ENCODE measurements around the gene SHE.

SHE gene

DNA sequence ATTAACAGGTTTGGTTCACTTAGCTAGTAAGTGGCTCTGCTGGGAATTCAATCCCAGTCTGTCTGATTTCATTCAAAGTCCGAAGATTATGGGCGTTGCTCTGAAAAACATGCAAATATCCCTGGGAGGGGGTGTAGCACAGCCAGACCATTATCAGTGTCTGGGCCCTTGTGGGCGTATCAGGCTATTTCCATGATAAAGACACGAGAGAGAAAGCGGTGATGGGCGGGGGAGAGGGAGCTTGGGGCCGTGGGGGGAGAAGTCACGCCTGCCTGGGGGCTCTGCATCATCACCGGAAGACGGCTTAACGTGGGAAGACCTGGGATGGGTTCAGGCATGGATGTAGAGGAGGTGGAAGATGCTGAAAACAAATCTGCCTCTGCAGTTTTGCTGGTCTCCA lies 71.3 kb downstream of the SHE start:
- no peaks in the 10 kb centered on the region for H3K79me2 ChIP-seq (ENCODE audit: insufficient read depth, low read length)
- ATAC-seq (ENCODE audit: insufficient read depth, low read depth) (no peak), DNase-seq (no peak)
- H3K4me2 ChIP-seq (ENCODE audit: insufficient read depth, low read length): no peak overlapping the region
- H3K9ac ChIP-seq (ENCODE audit: low read depth, low read length): no peak overlapping the region
- no peak overlapping the region for H3K27ac ChIP-seq (ENCODE audit: low read length)
- H4K20me1 ChIP-seq (ENCODE audit: insufficient read depth, low read length): no peaks in the 10 kb centered on the region
- no peaks in the 10 kb centered on the region for H3K27me3 ChIP-seq (ENCODE audit: insufficient read depth, low read length, poor library complexity)
- H3K4me3 ChIP-seq (ENCODE audit: low read depth in 1 of 2, low read length in 2 of 2): no peak overlapping the region
- TF ChIP-seq, protein P1, sequence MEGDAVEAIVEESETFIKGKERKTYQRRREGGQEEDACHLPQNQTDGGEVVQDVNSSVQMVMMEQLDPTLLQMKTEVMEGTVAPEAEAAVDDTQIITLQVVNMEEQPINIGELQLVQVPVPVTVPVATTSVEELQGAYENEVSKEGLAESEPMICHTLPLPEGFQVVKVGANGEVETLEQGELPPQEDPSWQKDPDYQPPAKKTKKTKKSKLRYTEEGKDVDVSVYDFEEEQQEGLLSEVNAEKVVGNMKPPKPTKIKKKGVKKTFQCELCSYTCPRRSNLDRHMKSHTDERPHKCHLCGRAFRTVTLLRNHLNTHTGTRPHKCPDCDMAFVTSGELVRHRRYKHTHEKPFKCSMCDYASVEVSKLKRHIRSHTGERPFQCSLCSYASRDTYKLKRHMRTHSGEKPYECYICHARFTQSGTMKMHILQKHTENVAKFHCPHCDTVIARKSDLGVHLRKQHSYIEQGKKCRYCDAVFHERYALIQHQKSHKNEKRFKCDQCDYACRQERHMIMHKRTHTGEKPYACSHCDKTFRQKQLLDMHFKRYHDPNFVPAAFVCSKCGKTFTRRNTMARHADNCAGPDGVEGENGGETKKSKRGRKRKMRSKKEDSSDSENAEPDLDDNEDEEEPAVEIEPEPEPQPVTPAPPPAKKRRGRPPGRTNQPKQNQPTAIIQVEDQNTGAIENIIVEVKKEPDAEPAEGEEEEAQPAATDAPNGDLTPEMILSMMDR (IDR thresholded peaks at IDR 0.05; ENCODE audit: borderline replicate concordance, extremely low read depth, low read length, poor library complexity, severe bottlenecking): no peak
- no peak for TF ChIP-seq EZH2 (IDR thresholded peaks at IDR 0.05; ENCODE audit: borderline replicate concordance, low read depth, low read length, severe bottlenecking)
- no peaks in the 10 kb centered on the region for H3K9me3 ChIP-seq (ENCODE audit: insufficient read depth, low read length, severe bottlenecking)
- H2AFZ ChIP-seq (ENCODE audit: low read depth, low read length): no peak overlapping the region
- no peaks in the 10 kb centered on the region for H3K4me1 ChIP-seq (ENCODE audit: insufficient read depth, low read length)
- no peaks in the 10 kb centered on the region for H3K36me3 ChIP-seq (ENCODE audit: insufficient read depth, low read length)

DNA sequence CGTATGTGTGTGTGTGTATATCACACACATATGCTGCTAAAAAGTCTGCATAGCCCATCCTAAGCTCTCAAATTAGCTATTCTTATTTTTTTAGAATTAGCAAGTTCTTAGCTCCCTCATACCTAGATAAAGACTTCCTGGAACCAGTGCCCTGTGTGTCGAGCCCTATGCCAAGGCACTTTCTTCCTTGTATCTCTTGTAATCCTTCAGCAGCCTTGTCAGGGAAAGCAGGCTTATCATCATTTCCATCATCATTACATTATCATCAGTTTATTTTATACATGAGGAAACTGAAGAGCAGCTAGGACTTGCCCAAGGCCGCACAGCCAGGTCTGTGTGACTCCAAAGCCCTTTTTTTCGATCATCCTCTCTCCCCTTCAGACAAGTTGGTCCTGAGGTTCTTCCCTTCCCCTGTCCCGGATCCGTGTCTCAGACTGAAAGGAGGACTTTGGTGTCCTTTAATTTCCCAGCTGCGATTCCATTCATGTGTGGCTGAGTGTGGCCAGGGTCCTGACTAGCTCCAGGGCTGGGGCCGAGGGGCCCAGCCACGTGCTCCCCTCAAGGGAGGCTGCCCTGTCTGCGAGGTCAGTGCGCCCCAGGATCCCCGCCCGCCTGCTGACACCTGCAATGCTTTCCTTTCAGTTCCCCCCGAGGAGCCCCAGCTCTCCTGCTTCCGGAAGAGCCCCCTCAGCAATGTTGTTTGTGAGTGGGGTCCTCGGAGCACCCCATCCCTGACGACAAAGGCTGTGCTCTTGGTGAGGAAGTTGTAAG lies 72.2 kb downstream of the SHE start:
- no peaks in the 10 kb centered on the region for H3K79me2 ChIP-seq (ENCODE audit: insufficient read depth, low read length)
- H3K27ac ChIP-seq (ENCODE audit: low read length): no peak overlapping the region
- no peak overlapping the region for H2AFZ ChIP-seq (ENCODE audit: low read depth, low read length)
- DNase-seq (no peak), ATAC-seq (ENCODE audit: insufficient read depth, low read depth) (no peak)
- H3K27me3 ChIP-seq (ENCODE audit: insufficient read depth, low read length, poor library complexity): no peaks in the 10 kb centered on the region
- no peaks in the 10 kb centered on the region for H4K20me1 ChIP-seq (ENCODE audit: insufficient read depth, low read length)
- H3K9ac ChIP-seq (ENCODE audit: low read depth, low read length): no peak overlapping the region
- H3K4me2 ChIP-seq (ENCODE audit: insufficient read depth, low read length): no peak overlapping the region
- H3K4me3 ChIP-seq (ENCODE audit: low read depth in 1 of 2, low read length in 2 of 2): no peak overlapping the region
- TF ChIP-seq, protein P1 (IDR thresholded peaks at IDR 0.05; ENCODE audit: borderline replicate concordance, extremely low read depth, low read length, poor library complexity, severe bottlenecking): no peak
- no peak for TF ChIP-seq EZH2 (IDR thresholded peaks at IDR 0.05; ENCODE audit: borderline replicate concordance, low read depth, low read length, severe bottlenecking)
- no peaks in the 10 kb centered on the region for H3K36me3 ChIP-seq (ENCODE audit: insufficient read depth, low read length)
- H3K9me3 ChIP-seq (ENCODE audit: insufficient read depth, low read length, severe bottlenecking): no peaks in the 10 kb centered on the region
- H3K4me1 ChIP-seq (ENCODE audit: insufficient read depth, low read length): no peaks in the 10 kb centered on the region
